HepG2 (cell line): Measurements from ENCODE around the gene HSD11B2. TPM values are rescaled to one million over a fixed set of nuclear protein-coding genes. Genes with fewer than 3 reads are reported as not detected.
A peak's percentile ranks its signal among the peaks of the same experiment; 100 is the strongest.

Source experiments
- BCL6 ChIP-seq: IDR thresholded peaks from 2 replicates; pipeline ENCODE4 v1.6.1; 2016; ENCODE audit warnings: missing genetic modification reagents, missing compliant biosample characterization
- EP300 ChIP-seq, 3 experiments: sonication (generic) in 1 of 3; formaldehyde crosslinking in 1 of 3; IDR thresholded peaks; 2 replicates each; pipeline versions ENCODE4 v1.5.1 to v1.6.1; 2011 to 2020; ENCODE audit warnings: low read depth in 2 of 3, low read length in 2 of 3, borderline replicate concordance in 1 of 3, improper control_type of control experiment in 1 of 3, mild to moderate bottlenecking in 1 of 3, missing genetic modification reagents in 1 of 3, moderate library complexity in 1 of 3
- ETV5 ChIP-seq: IDR thresholded peaks from 2 replicates; pipeline ENCODE4 v1.6.1; 2018; ENCODE audit warnings: missing biosample characterization, missing genetic modification reagents, inconsistent platforms, borderline replicate concordance
- GPN1 ChIP-seq: sonication (generic); formaldehyde crosslinking; IDR thresholded peaks from 2 replicates; pipeline ENCODE4 v1.5.1; 2020; ENCODE audit warnings: missing genetic modification reagents, borderline replicate concordance
- MEIS2 ChIP-seq: sonication (generic); formaldehyde crosslinking; IDR thresholded peaks from 2 replicates; pipeline ENCODE4 v1.9.0; 2021; ENCODE audit warnings: mild to moderate bottlenecking, missing genetic modification reagents
- NFE2L1 ChIP-seq: sonication (generic); formaldehyde crosslinking; IDR thresholded peaks from 2 replicates; pipeline ENCODE4 v1.4.0; 2020; ENCODE audit warnings: missing genetic modification reagents, mild to moderate bottlenecking, borderline replicate concordance
- NR2F6 ChIP-seq, 2 experiments: IDR thresholded peaks; 2 replicates each; pipeline ENCODE4 v1.6.1; 2016; ENCODE audit warnings: antibody characterized with exemption in 1 of 2, mild to moderate bottlenecking in 1 of 2
- SKI ChIP-seq: fragments of 450-650 bp; IDR thresholded peaks from one replicate; pipeline ENCODE4 v1.6.1; 2018; ENCODE audit warnings: mild to moderate bottlenecking; ENCODE audit not compliant: partially characterized antibody
- SOX13 ChIP-seq, 3 experiments: fragments of 450-650 bp in 1 of 3; sonication (generic) in 1 of 3; formaldehyde crosslinking in 1 of 3; IDR thresholded peaks in 2 of 3; conservative IDR thresholded peaks in 1 of 3; 2 replicates each; pipeline versions ENCODE4 v1.5.0 to v1.6.1; 2016 to 2020; ENCODE audit warnings: antibody characterized with exemption in 1 of 3, mild to moderate bottlenecking in 1 of 3, missing compliant biosample characterization in 1 of 3, missing genetic modification reagents in 1 of 3, moderate library complexity in 1 of 3
- STAT5B ChIP-seq: sonication (generic); formaldehyde crosslinking; IDR thresholded peaks from 2 replicates; pipeline ENCODE4 v1.4.0; 2020; ENCODE audit warnings: missing genetic modification reagents
- ZFP37 ChIP-seq: sonication (generic); formaldehyde crosslinking; IDR thresholded peaks from 2 replicates; pipeline ENCODE4 v1.4.0; 2020; ENCODE audit warnings: missing genetic modification reagents, borderline replicate concordance
- ZNF251 ChIP-seq: sonication (generic); formaldehyde crosslinking; IDR thresholded peaks from 2 replicates; pipeline ENCODE4 v1.9.0; 2021; ENCODE audit warnings: mild to moderate bottlenecking, missing genetic modification reagents
- ZNF607 ChIP-seq: sonication (generic); formaldehyde crosslinking; IDR thresholded peaks from 2 replicates; pipeline ENCODE4 v1.5.1; 2020; ENCODE audit warnings: missing genetic modification reagents, mild to moderate bottlenecking, borderline replicate concordance
- ZNF772 ChIP-seq: sonication (generic); formaldehyde crosslinking; IDR thresholded peaks from 2 replicates; pipeline ENCODE4 v1.5.0; 2020; ENCODE audit warnings: mild to moderate bottlenecking, missing genetic modification reagents
- ZNF891 ChIP-seq: sonication (generic); formaldehyde crosslinking; IDR thresholded peaks from 2 replicates; pipeline ENCODE4 v1.5.0; 2020; ENCODE audit warnings: mild to moderate bottlenecking, missing genetic modification reagents
- ZSCAN12 ChIP-seq: sonication (generic); formaldehyde crosslinking; IDR thresholded peaks from 2 replicates; pipeline ENCODE4 v1.9.0; 2021; ENCODE audit warnings: mild to moderate bottlenecking, missing genetic modification reagents
- polyA plus RNA-seq, 8 experiments: library from polyadenylated mRNA; depleted of rRNA in 3 of 8; stranded (reverse) in 7 of 8; unstranded in 1 of 8; fragments of >200 nt; fragmentation: Illumina TruSeq in 4 of 8; extraction: Trizol in 4 of 8; gene quantifications; 2 replicates each; pipeline versions ENCODE4 v1.2.1 to v1.2.3, GENCODE V29; 2011 to 2016; ENCODE audit warnings: low read depth in 4 of 8, missing spikeins in 1 of 8, mixed read lengths in 1 of 8; ENCODE audit not compliant: insufficient read depth in 1 of 8
- total RNA-seq, 5 experiments: library from RNA; depleted of rRNA; stranded (reverse); fragments of >200 nt; fragmentation: Illumina TruSeq; extraction: Trizol; gene quantifications; 2 replicates each; pipeline ENCODE4 v1.2.3, GENCODE V29; 2016; ENCODE audit warnings: low read depth in 1 of 5
- TF ChIP-seq, protein P1 (sequence below): sonication (generic); formaldehyde crosslinking; IDR thresholded peaks from 2 replicates; pipeline ENCODE4 v1.4.0; 2020; ENCODE audit warnings: missing genetic modification reagents, borderline replicate concordance
- TF ChIP-seq, protein P2 (sequence below): IDR thresholded peaks from 2 replicates; pipeline ENCODE4 v1.6.1; 2016; ENCODE audit warnings: mild to moderate bottlenecking, missing biosample characterization, missing genetic modification reagents
- TF ChIP-seq, protein P3 (sequence below): sonication (generic); formaldehyde crosslinking; IDR thresholded peaks from 2 replicates; pipeline ENCODE4 v1.8.0; 2022; ENCODE audit warnings: missing genetic modification reagents, mild to moderate bottlenecking, inconsistent platforms, borderline replicate concordance
- TF ChIP-seq, protein P4 (sequence below): sonication (generic); formaldehyde crosslinking; IDR thresholded peaks from 2 replicates; pipeline ENCODE4 v1.4.0; 2020; ENCODE audit warnings: missing genetic modification reagents
- TF ChIP-seq, protein P5 (sequence below): IDR thresholded peaks from 2 replicates; pipeline ENCODE4 v1.6.1; 2016; ENCODE audit warnings: mild to moderate bottlenecking

Gene HSD11B2
- total and polyA plus RNA-seq, 2 of the 13 experiments (the other 11 are each of a cell fraction or from before 2014, with no cell fraction given) = 8.9 to 13.6 TPM

DNA sequence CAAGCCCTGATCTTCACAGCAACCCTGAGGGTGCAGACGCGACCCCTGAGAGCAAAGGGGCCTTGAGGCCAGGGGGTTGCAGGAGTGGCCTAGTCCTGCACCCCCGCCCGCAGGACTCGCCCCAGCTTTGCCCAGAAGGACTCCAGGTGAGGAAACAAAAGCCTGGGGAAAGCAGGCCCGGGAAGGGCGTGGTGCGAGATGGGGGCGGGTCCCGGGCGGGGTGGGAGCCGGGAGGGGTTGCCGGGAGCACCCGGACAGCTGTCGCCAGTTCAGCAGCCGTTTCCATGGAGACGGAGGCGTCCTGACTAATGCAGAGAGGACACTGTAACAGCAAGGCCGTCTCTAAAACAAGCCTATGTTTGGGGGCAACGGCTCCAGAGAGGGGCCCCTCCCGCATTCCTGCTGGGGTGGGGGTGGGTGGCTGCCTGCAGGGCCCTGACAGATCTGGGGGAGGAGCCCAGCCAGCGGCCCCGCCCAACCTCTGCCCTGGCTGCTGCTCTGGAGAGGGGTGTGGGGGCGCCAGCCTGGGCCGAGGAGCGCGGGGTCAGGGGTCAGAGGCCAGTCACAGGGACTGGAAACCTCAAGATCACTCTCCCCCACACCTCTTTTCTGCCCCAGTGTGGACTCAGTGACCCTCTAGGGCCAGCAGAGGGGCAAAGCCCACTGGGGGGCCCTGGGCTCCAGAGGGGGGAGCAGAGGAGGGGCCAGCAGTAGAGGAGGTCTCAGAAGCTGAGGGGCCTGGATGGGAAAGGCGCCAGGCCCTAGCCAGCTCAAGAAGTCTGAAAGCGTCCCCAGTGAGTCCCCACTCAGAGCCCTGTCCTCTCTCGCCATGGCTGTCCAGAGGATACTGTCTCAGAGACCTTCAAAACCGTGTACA is 34.5 kb upstream of the HSD11B2 start (continued):
- TF ChIP-seq ETV5 (CRISPR knock-in tag) = no peak
- no peak for TF ChIP-seq BCL6
- TF ChIP-seq EP300 (IDR thresholded peaks at IDR 0.05; ENCODE audit: low read depth in 2 of 2, low read length in 2 of 2) = peak in 1 of 2 experiments; percentile 97; a peak in 2 of 4 replicates
- TF ChIP-seq EP300 (CRISPR knock-in tag; IDR thresholded peaks at IDR 0.05; ENCODE audit: borderline replicate concordance) = no peak
- 0 out of 2 replicates have a peak, but pooled peaks have one; percentile 22 for TF ChIP-seq MEIS2 (CRISPR knock-in tag)
- TF ChIP-seq, protein P1, sequence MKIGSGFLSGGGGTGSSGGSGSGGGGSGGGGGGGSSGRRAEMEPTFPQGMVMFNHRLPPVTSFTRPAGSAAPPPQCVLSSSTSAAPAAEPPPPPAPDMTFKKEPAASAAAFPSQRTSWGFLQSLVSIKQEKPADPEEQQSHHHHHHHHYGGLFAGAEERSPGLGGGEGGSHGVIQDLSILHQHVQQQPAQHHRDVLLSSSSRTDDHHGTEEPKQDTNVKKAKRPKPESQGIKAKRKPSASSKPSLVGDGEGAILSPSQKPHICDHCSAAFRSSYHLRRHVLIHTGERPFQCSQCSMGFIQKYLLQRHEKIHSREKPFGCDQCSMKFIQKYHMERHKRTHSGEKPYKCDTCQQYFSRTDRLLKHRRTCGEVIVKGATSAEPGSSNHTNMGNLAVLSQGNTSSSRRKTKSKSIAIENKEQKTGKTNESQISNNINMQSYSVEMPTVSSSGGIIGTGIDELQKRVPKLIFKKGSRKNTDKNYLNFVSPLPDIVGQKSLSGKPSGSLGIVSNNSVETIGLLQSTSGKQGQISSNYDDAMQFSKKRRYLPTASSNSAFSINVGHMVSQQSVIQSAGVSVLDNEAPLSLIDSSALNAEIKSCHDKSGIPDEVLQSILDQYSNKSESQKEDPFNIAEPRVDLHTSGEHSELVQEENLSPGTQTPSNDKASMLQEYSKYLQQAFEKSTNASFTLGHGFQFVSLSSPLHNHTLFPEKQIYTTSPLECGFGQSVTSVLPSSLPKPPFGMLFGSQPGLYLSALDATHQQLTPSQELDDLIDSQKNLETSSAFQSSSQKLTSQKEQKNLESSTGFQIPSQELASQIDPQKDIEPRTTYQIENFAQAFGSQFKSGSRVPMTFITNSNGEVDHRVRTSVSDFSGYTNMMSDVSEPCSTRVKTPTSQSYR (CRISPR knock-in tag) = peak; percentile 53; the same call in 1 of the 2 replicates
- TF ChIP-seq STAT5B (CRISPR knock-in tag) = no peak
- TF ChIP-seq NR2F6 (IDR thresholded peaks at IDR 0.05) = peak; percentile 69
- peak; percentile 70 for TF ChIP-seq NR2F6 (CRISPR knock-in tag; IDR thresholded peaks at IDR 0.05)
- TF ChIP-seq ZNF251 (CRISPR knock-in tag) = no peak
- no peak for TF ChIP-seq ZSCAN12 (CRISPR knock-in tag)
- no peak for TF ChIP-seq ZFP37 (CRISPR knock-in tag)
- no peak for TF ChIP-seq ZNF607
- TF ChIP-seq, protein P2, sequence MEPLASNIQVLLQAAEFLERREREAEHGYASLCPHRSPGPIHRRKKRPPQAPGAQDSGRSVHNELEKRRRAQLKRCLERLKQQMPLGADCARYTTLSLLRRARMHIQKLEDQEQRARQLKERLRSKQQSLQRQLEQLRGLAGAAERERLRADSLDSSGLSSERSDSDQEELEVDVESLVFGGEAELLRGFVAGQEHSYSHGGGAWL (CRISPR knock-in tag) = no peak
- no peak for TF ChIP-seq SOX13 (IDR thresholded peaks at IDR 0.05)
- TF ChIP-seq SOX13 (CRISPR knock-in tag; conservative IDR thresholded peaks at IDR 0.05 in 1 of 2, IDR thresholded peaks at IDR 0.05 in 1 of 2) = 0 out of 4 replicates have a peak, but pooled peaks of 1 of the 2 experiments have one; percentile 24
- TF ChIP-seq, protein P3, sequence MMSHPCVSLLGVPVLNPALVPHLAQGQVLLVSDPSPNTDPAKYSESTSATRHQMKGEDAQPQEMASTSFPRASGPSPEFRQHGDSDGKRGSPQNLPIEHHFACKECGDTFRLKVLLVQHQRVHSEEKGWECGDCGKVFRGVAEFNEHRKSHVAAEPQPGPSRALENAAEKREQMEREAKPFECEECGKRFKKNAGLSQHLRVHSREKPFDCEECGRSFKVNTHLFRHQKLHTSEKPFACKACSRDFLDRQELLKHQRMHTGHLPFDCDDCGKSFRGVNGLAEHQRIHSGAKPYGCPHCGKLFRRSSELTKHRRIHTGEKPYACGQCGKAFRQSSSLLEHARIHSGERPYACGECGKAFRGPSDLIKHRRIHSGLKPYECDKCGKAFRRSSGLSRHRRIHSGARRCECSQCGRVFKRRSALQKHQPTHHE (CRISPR knock-in tag) = 0 out of 2 replicates have a peak, but pooled peaks have one; percentile 41
- TF ChIP-seq ZNF891 (CRISPR knock-in tag) = peak; percentile 8; the same call in 1 of the 2 replicates
- no peak for TF ChIP-seq NFE2L1 (CRISPR knock-in tag)
- no peak for TF ChIP-seq GPN1 (CRISPR knock-in tag)
- TF ChIP-seq, protein P4, sequence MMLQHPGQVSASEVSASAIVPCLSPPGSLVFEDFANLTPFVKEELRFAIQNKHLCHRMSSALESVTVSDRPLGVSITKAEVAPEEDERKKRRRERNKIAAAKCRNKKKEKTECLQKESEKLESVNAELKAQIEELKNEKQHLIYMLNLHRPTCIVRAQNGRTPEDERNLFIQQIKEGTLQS (CRISPR knock-in tag) = no peak
- 0 out of 2 replicates have a peak, but pooled peaks have one; percentile 30 for TF ChIP-seq ZNF772
- peak; percentile 46 for TF ChIP-seq SKI
- TF ChIP-seq, protein P5, sequence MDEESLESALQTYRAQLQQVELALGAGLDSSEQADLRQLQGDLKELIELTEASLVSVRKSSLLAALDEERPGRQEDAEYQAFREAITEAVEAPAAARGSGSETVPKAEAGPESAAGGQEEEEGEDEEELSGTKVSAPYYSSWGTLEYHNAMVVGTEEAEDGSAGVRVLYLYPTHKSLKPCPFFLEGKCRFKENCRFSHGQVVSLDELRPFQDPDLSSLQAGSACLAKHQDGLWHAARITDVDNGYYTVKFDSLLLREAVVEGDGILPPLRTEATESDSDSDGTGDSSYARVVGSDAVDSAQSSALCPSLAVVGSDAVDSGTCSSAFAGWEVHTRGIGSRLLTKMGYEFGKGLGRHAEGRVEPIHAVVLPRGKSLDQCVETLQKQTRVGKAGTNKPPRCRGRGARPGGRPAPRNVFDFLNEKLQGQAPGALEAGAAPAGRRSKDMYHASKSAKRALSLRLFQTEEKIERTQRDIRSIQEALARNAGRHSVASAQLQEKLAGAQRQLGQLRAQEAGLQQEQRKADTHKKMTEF = 0 out of 2 replicates have a peak, but pooled peaks have one; percentile 33
